Stimulated activated CD8-positive, alpha-beta memory T cell treated with anti-CD3 and anti-CD28 coated beads, Interleukin-12 subunit alpha, Interleukin-12 subunit beta, amount 100 ng/mL, for 4 hours (primary cell): ENCODE results near the gene SLC6A15.

Source experiments
- DNase-seq: peaks from one replicate; pipeline ENCODE4 v3.0.0-alpha.2; 2020; ENCODE audit warnings: low read depth

The SLC6A15 gene

DNA sequence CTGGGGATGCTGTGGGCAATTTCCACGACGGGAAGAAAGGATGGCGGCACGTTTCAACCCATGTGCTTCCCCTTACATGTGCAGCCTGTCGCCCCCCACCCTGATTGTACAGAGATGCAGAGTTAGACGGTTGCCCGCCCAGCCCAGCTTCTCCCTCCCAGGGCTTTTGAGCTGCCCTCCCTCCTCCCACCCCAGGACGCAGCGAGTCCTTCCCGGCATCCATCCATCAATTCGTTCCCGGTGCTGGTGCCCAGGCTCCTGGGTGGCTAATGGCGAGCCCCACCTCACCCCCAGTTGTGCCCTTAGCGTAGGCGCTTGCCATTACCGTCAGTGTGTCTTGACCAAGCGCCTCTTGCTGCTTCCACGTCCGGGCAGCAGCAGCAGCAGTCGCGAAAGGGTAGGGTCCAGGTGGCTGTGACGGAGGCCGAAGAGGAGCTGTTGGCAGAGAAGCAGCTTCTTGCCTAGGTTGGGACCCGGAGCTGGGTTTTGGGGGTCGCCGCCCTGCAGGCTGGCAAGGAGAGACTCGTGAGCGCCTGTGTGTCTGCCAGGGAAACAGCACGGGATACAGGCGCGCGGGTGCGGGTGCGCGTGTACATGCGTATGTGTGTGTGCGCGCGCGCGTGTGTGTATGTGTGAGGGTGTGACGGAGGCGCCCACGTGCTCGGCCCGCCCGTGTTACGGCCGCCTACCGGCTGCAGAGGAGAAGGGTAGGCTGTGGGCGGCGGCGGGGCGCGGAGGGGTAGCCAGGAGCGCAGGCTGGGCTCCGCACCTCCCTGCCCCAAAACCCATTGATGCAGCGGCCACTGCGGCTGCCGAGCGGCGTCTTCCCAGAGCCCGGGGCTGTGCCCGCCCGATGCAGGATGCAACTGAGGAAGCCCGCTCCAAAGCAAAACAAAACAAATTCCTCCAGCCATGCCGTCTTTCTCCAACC lies at the start of gene SLC6A15:
Gene SLC6A15 (minus strand): TSS at position 602 of the 931 bp plus-strand sequence. CDS start 20,679 bp downstream, outside the sequence.
- no peak for DNase-seq

DNA sequence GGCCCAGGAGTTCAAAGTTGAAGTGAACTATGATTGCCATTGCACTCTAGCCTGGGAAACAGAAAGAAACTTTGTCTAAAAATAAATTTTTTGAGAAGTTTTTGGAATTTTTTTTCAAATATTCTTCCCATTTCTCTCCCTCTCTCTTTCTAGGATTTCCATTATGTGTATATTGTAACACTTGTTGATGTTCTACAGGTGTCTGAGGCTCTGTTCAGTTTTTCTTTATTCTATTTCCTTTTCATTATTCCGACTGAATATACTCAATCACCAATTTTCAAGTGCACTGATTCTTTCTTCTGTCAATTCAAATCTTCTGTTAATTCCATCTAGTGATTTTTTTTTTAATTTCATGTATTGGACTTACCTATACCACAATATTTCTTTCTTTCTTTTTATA lies 48.3 kb upstream of the SLC6A15 start:
- no peak for DNase-seq

DNA sequence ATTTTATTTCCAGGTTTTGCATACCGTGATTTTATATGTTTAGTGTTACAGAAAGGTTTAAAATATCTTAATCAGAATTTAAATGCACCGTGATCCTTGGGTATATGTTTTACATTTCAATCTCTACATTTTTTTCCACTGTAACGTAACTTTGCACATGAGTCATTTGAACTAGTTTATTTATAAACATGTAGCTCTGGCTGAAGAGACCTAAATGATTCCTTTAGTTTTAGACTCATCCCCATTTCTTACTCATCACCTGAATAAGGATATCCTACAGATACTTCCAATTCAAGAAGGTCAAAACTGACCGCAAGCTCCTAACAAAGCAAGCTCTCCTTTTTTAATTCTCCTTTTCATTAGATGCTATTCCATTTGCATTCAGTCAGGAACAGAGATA lies 42.7 kb upstream of the SLC6A15 start:
- DNase-seq, result no peak

DNA sequence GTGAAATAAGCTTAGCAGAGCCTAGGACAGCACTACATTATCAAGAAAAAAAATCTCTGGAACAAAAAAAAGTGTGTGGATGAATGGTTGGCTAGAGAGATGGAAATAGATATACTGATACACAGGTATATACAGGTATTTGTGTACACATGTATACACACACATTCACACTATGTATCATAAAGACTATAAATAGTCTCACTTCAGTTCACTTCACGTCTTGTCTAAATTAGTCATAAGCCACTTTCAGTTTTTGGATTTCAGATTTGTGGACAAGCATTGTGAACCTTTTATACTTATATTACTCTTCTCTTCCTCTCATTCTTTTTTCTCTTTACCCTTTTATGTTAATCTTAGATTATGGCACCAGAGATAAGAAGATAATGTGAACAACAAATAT lies 41.8 kb upstream of the SLC6A15 start:
- no peak for DNase-seq

DNA sequence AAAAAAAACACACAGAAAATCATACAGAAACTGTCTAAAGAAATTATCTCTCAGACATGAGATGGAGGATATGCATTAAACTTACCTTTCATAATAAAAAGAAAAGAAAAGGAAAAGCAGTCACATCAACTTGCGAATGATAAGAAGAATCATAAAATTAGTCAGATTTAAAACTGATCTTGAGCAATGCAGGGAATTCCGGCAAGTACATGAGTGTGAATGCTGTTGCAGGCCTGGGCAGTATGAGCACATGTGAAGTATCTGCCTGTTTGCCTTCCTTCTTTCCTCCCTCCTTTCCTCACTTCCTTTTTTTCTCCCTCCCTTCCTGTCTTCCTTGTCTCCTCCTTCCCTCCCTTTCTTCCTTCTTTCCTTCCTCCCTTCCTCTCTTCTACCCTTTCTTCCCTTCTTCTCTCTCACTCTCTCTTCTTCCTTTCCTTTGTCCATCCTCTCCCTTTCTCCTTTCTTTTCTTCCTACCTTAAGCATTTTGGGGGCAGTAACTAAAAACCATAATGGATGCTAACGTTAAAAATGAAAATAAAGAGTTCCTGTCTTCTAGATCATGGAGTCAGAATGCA lies 38.5 kb upstream of the SLC6A15 start:
- DNase-seq, result no peak

DNA sequence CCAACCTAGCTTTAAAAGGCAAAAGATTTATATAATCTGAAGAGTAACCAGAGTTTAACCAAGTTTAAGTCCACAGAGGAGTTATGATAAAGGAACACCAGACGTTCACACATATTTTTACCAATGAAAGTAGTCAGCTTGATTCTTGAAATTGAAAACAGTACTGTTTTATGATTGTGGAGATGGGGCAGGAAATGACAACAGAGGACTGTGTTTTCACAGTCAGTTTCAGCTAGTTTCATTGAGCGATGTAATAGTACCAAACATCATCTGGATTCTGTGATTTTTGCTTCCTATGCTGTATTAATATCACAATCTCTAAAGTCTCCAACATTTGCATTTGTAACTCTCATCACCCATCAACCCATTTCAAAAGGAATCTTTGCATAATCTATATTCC lies 34.2 kb upstream of the SLC6A15 start:
- DNase-seq, result no peak

DNA sequence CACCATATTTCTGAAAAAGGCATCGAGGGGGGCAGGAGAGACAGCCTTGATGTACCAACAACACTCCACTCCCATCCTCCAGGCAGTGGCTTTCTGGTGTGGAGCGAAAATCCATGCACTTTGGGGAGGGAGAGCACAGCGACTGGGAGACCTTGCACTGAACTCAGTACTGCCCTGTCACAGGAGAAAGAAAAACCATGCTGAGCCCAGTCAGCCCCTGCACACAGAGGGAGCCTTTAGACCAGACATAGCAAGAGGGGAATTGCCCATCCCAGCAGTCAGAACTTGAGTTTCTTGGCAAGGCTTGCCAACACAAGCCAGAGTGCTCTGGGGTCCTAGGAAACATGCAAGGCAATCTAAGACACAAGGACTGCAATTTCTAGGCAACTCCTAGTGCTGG lies 24.8 kb upstream of the SLC6A15 start:
- no peak for DNase-seq

DNA sequence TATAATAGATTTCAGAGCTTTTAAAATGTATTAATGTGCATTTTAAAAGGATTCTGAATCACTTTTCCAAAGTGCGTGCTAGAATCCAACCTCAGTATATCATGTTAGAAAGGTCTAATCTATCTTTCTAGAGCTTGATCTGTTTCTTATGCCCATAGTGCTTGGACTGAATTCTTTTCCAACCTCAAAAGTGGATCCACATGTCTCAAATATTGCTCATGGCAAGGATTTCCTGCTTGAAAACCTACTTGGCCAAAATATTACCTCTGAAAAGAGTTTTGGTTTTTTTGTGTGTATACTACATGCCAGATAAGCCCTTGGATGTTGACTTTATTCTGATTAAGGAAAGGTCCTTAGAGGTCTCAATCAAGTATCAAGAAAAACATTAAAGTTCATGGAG lies 16.9 kb upstream of the SLC6A15 start:
- DNase-seq, result no peak

DNA sequence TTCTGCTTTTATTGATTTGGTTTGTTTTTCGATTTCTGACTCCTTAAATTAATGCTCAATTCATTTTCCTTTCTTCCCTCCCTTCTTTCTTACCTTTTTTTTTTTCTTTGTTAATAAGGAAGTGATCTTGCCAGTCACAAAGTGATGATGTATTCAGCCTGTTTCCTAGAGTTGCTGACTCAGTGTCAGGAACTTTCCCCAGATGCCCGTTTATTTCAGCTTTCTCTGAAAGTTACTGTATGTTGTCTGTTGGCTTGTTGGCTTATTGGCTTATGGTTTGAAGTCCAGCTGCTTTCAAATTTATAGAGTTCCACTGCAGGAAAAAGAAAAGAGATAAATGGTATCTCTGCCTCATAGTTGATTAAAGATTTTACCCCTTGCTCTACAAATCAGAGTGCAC lies 12.4 kb upstream of the SLC6A15 start:
- DNase-seq, result no peak

DNA sequence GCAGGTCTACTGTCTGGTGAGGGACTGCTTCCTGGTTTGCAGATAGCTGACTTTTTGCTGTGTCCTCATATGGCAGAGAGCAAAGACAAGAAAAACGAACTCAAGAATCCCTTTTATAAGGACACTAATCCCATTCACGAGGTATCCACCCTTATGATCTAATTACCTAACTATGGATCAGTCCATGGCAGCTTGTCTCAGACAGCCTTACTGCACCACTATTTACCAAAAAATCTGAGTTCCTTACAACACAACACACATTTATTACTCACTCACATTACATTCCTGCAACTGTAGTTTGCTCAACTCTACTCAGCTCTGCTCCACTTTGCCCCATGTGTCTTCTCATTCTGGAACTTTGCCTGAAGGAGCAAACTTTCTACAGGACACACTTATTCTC lies 10.1 kb upstream of the SLC6A15 start:
- DNase-seq, result no peak

DNA sequence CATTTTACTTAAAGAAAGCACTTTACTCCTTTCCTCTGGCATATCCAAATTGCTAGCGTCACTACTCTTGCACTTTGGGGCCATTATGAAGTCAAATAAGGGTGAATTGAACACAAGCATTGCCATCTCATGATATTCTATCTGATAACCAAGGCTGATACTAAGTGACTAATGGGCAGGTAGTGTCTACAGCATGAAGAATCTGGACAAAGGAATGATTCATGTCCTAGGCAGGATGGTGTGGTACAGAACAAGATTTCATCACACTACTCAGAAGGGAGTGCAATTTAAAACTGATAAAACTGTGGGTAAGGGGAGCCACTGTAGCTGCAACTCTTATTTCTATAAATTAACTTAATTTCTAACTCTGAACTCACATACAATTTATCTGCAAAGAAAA lies 7.7 kb upstream of the SLC6A15 start:
- no peak for DNase-seq

DNA sequence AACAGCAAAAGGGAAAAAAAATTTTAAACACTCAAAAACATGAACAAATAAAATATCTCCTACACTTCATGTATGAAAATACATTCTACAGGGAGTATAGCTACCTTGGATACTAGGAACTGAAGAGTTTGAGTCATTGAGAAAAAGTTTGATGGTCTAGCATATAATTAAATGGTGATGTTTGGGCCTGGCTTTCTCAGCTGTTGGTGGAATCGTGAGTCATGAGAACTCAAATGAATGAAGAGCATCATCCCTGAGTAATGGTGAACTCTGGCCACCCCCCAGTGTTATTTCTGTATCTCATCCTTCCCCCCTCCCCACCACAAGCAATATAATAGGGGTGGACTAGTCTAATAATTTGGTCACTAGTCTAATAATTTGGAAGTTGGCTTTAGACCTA lies 6.7 kb upstream of the SLC6A15 start:
- no peak for DNase-seq

DNA sequence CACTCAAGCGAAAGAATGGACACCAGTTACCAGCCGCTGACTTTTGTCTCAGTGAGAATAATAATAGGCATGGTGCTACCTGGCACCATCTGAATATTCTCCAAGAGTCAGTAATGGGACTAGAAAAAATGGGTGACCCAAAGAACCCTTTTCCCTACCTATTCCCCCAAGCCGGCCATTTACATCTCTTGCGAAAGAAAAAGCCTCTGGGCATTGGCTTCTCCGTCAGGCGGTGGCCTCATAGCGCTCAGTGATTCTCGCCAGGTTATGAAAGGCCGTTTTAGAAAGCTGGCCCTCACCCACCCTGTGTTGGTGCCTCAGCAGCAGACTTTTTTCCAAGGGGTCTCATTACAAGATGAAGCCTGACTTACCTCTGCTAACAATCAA lies 523 bp upstream of the SLC6A15 start:
- DNase-seq, result no peak

DNA sequence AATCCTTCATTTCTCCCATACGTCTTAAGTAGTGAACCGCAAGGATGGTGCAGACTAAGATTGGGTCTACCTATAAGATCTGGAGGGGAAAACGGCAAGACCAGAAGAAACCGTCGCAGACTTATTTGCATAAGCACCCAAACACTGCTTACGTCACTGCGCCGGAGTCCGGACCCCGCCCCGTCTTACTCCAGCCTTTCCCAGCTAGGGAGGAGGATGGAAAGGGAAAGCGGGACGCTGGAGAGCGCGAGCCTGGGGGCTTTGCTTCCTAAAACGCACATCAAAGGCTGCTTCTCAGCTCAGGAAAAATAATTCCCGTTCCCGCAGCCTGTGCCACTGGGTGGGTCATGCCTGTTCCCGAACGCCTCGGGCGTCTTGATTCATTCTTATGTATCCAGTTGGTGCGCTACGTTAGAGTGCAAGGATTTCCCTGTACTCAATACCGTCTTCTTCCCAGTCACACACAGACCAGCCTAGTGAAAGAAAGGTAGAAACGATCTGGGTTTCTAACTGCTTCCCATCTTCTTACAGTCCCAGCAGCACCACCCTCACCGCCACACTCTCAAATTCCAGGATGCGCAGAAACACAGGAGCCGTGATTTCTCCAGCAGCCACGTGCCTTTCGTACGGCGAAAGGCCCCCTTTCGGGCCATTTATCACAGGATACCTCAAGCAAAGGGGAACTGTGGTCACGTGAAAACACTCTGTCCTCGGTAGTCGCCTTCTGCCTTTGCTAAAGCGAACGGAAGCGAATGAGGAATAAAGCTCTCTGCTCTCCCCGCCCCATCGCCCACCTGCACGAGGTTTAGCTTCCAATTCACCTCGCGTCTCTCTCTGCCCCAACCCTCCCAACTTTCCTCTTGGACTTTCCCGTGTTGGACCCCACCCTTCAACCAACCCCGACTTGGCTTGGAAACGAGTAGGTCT lies 1.1 kb downstream of the SLC6A15 start:
- DNase-seq, result no peak

DNA sequence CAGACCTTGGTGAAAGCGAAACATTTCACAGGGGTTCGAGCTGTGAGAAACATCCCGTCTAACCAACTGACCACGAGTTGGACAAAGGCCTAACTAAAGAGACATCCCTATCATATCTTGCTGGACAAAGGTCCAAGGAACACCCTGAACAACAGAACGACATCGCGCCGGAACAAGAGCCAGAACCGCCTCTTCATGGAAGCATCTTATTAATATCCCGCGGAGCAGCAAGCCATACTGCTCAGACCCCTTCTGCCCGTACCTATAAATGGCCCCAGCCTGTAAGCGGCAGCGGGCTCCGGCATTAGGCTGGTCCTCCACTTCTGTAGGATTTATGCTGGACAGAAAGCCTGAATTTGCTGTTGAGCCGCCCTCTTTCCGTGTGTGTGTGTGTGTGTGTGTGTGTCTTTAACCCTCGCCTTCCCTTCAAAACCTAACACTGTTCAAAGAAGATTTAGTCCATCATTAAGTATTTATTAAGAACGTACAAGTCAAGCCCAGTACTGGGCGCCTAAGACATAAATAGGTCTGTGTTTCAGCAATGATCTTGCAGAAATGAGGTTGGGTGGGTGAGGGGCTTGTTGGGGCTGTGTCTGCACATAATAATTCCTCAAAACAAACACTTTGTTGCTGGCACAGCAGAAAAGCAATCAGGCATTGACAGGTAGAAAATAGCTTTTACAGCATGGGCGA lies 1.9 kb downstream of the SLC6A15 start:
- DNase-seq, result no peak

DNA sequence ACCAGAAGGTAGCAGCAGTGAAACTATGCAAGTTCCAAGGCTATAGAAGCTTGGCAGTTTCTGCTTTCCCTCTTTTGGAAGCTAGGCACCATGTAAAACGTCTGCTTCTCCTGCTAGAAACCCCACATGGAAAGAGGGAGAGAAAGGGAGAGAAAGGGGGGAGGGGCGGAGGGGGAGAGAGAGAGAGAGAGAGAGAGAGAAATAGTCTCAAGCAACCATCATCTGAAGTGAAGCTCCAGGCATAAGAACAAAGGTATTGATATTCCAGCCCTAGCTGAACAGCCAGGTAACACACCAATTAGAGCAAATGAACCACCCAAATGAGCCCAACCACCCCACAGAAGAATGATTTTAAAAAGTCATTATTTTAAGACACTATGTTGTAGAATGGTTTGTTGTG lies 8.5 kb downstream of the SLC6A15 start:
- no peak for DNase-seq

DNA sequence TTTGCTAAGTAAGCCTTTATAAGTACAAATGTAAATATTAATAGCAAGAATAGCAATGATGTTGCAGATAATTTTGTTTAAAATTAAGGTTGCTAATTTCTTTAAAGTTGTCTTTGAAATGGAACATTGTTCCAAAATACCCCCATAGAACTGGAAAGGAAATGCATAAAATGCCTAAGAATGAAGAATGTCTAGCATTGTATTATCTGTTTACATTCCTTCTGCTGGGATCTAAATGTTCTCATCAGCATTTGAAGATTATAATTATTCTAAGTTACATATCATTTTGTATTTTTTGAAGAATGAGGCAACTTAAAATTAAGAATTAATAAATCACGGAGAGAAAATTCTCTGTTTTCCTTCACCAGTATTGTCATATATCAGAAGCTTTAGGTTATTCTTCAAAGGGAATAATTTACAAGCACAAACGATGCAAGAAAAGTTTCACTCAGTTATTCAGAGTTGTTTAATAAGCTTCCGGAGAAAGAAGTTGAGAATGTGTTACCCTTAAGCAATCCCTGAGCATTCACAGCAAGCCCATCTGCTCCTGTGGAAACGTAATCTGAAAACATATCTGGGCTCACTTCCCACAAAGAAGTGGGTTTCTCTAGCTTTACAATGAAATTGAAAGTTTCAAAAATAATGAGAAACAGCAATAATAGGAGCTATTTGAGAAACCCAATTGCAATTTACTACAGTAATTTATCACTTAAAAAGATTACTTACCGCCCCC lies 21.3 kb downstream of the SLC6A15 start:
- DNase-seq, result no peak

DNA sequence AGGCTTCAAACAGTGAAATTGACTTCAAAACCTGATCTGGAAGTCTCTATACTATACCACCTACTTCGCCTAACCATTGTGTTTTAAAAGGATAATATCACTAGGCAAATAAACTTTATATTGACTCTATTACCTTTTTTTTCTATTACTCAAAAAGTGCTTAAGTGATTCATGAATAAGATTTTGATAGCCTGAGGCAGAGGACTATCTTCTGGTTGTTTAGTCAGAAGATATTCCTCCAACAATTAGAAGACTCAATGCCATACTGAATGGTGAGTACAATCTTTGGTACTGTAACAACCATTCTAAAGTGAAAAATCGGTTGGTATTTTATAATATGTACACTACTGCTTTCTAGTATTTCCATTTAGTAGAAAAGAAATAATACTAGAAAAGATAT lies 22.8 kb downstream of the SLC6A15 start:
- no peak for DNase-seq

DNA sequence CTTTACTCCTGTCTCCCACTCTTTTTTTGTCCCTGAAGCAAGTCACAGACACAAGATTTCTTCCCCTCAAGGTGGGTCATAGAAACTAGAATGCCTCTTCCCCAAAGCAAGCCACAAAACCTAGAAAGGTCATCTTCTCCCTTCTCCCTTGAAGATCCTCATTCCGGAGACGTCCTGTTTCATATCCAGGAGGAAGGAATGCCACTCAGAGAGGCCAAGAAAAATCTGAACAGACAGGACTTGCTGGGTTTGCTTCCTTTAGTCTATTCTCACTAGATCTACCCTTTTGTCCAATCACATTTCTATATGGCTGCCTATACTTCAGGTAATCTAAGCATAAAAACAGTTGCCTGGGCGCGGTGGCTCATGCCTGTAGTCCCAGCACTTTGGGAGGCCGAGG lies 23.7 kb downstream of the SLC6A15 start:
- no peak for DNase-seq

DNA sequence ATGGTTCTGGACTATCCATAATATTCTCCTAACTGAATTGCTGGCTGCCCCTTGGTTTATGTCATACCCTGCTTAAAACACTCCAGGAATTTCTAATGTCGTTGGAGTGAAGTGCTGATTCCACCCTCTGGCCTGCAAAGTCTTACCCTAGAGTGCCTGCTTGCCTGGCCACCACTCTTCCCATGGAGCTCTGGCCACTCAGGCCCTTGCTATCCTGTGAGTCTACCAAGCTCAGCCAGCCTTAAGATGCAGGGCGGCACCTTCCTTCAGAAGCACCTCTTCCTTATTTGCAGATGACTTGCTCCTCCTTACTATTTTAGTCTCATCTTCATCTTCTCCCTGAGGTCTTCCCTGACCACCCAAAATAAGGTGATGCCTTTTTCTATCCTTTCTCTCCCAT lies 35.3 kb downstream of the SLC6A15 start:
- DNase-seq, result no peak

DNA sequence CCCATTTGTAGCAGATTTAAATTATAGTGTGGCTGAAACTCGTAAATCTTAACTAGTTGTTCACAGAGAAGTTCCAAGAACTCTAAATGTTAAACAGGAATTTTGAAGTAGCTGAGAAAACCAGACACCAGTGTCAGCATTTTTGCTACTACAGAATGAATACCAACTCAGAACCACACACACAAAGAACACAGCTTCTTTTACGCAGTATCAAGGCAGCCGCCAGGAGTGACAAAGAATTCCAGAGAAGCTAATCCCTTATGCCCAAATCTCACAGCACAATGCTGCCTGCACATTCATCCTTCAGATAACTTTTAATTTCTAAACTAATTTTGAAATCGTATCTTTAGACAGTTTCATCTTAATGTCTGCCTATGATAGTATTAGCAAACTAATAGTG lies 37.4 kb downstream of the SLC6A15 start:
- no peak for DNase-seq

DNA sequence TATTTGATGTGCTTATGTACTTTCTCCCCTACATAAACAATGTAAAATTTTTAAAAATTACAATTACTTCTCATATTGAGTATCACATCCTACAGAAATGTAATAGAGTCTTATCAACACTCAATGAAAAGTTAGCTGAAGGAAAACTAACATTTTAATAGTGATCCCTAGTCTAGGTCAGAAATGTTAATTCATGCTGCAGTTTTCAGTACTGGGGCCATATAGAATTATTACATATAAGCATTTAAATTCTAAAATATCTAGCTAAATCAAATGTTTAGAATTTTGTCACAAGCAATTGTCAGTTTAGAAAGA lies 37.8 kb downstream of the SLC6A15 start:
- DNase-seq, result no peak
